ENCODE results near the gene CIPC. TPM values are rescaled to one million over a fixed set of nuclear protein-coding genes. Genes with fewer than 3 reads are reported as not detected.

The CIPC gene
- total and polyA plus RNA-seq, 2 donors (not counting 1 experiment from before 2014, with no cell fraction given) = 13.3 to 47.0 TPM

DNA sequence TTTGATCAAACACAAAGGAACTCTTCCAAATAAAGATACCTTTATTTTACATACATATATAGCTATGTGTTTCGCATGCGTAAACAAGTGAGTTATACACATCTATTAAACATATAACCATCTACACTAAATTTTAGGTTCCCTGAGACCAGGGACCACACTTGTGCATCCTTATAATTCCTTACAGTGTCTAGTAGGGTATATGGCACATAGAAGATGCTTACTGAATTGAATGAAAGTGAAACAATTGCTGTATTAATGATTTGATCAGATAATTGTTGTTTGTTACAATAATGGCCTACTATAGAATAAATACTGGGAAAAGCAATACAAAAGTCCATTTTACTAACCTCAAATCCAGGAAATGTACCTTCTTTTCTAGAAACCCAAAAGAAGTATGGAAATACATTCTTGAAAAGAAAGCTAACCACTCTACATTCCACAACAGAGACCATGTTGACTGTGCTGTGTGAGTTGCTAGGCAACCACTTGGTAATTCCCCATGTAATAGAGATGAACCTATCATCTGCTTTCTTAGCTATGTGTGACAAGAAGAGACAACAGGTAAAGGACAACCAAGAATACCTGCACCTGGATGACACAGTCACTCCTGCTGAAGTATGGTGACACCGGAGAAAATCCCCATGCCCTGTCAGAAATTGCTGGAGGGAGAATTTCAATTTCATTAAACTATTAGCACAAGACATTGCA is 11.9 kb upstream of the CIPC start:
- H3K27ac Mint-ChIP-seq = peak overlapping the region; percentile 32
- Histone ChIP-seq H3K4me1 (ENCODE audit: control insufficient read depth in 2 of 2, insufficient read depth in 2 of 2, low read length in 2 of 2) (peaks cover 0 to 7% of the 10 kb centered on the region in 2 donors), H3K4me2 (replicated peaks; ENCODE audit: low read depth, low read length, poor library complexity, severe bottlenecking) (no peak overlapping the region), H3K4me3 (ENCODE audit: control extremely low read depth in 1 of 5, extremely low read depth in 1 of 5, insufficient read depth in 1 of 5, low read depth in 2 of 5, low read length in 4 of 5) (no peak overlapping the region), H2AFZ (ENCODE audit: insufficient read depth, low read depth, low read length, poor library complexity, severe bottlenecking) (no peak overlapping the region), H3K9me3 (ENCODE audit: control extremely low read depth in 1 of 3, control insufficient read depth in 2 of 3, insufficient read depth in 1 of 3, low read length in 2 of 3) (peaks cover 2 to 7% (median 6%) of the 10 kb centered on the region in 3 donors), H3K27ac (ENCODE audit: low read length in 2 of 2) (peak overlapping the region in 1 of 2 donors; percentile 33), H3K27me3 (replicated peaks in 1 of 4; ENCODE audit: control extremely low read depth in 1 of 4, control insufficient read depth in 3 of 4, insufficient read depth in 4 of 4, low read length in 3 of 4) (no peaks in the 10 kb centered on the region), H3K9ac (ENCODE audit: low read length) (no peak overlapping the region), H3K79me2 (ENCODE audit: control insufficient read depth, insufficient read depth, low read length) (no peaks in the 10 kb centered on the region), H4K20me1 (ENCODE audit: control insufficient read depth, insufficient read depth, low read length, poor library complexity, severe bottlenecking) (no peaks in the 10 kb centered on the region), H3K36me3 (replicated peaks in 1 of 2; ENCODE audit: control extremely low read depth in 1 of 2, control insufficient read depth in 1 of 2, extremely low read depth in 1 of 2, insufficient read depth in 2 of 2, low read length in 1 of 2) (no peaks in the 10 kb centered on the region)
- intact Hi-C loops (cut with micrococcal nuclease) = no loop called here
- ChIA-PET CTCF (interaction anchor here (0.6 to 3.6 kb wide), 12 partner anchors 9 to 439 kb away, joined by 3 to 55 read pairs (median 3); no protein-coding TSS in a partner anchor), POLR2A (interaction anchor here (0.7 to 1.5 kb wide), 3 partner anchors 10 to 38 kb away, joined by 4 to 12 read pairs (median 4); no protein-coding TSS in a partner anchor)
- no peaks in the 10 kb centered on the region for H3K9me3 Mint-ChIP-seq (ENCODE audit: insufficient read depth)
- no peak overlapping the region for H3K4me3 Mint-ChIP-seq
- WGBS (ENCODE audit: insufficient coverage) = no CpG with 5 or more reads among the region's 3 CpGs
- DNase-seq = peak; percentile 56
- H3K4me1 Mint-ChIP-seq = peaks cover 26% of the 10 kb centered on the region
- peak; percentile 78 for ATAC-seq (ENCODE audit: low read depth)
- H3K27me3 Mint-ChIP-seq = peaks cover 5% of the 10 kb centered on the region
- TF ChIP-seq, protein P1, sequence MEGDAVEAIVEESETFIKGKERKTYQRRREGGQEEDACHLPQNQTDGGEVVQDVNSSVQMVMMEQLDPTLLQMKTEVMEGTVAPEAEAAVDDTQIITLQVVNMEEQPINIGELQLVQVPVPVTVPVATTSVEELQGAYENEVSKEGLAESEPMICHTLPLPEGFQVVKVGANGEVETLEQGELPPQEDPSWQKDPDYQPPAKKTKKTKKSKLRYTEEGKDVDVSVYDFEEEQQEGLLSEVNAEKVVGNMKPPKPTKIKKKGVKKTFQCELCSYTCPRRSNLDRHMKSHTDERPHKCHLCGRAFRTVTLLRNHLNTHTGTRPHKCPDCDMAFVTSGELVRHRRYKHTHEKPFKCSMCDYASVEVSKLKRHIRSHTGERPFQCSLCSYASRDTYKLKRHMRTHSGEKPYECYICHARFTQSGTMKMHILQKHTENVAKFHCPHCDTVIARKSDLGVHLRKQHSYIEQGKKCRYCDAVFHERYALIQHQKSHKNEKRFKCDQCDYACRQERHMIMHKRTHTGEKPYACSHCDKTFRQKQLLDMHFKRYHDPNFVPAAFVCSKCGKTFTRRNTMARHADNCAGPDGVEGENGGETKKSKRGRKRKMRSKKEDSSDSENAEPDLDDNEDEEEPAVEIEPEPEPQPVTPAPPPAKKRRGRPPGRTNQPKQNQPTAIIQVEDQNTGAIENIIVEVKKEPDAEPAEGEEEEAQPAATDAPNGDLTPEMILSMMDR (IDR thresholded peaks at IDR 0.05) = no peak
- no peak for TF ChIP-seq EZH2 (IDR thresholded peaks at IDR 0.05; ENCODE audit: borderline replicate concordance, insufficient read depth, low read depth, low read length, poor library complexity, severe bottlenecking)

DNA sequence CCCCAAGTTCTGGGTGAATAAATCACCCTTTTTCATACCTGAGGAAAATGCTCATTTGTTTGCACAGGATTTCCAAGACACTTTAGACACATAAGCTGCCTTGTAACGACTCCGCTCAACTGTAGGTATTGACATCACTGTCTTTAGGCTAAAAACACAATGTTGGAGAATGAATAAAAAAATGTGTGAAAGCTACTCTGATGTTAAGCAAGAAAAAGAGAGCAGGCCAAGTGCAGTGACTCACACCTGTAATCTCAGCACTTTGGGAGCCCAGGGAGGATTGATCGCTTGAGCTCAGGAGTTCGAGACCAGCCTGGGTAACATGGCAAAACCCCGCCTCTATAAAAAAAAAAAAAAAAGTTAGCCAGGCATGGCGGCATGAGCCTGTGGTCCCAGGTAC is 11.1 kb upstream of the CIPC start:
- no peak overlapping the region for H3K27ac Mint-ChIP-seq

More for the DNA sequence above, 11.1 kb upstream of the CIPC start:
- 100% methylated on average over 1 of the region's 6 CpGs for WGBS (ENCODE audit: insufficient coverage)
- H2AFZ ChIP-seq (ENCODE audit: insufficient read depth, low read depth, low read length, poor library complexity, severe bottlenecking) = no peak overlapping the region
- TF ChIP-seq, protein P1 (IDR thresholded peaks at IDR 0.05) = no peak
- no peak for TF ChIP-seq EZH2 (IDR thresholded peaks at IDR 0.05; ENCODE audit: borderline replicate concordance, insufficient read depth, low read depth, low read length, poor library complexity, severe bottlenecking)
- H3K9ac ChIP-seq (ENCODE audit: low read length) = no peak overlapping the region
- H3K9me3 ChIP-seq (ENCODE audit: control extremely low read depth in 1 of 3, control insufficient read depth in 2 of 3, insufficient read depth in 1 of 3, low read length in 2 of 3) = peaks cover 2 to 13% (median 10%) of the 10 kb centered on the region in 3 donors
- Mint-ChIP-seq H3K4me3 (no peak overlapping the region), H3K4me1 (peaks cover 20% of the 10 kb centered on the region), H3K9me3 (ENCODE audit: insufficient read depth) (peaks cover 6% of the 10 kb centered on the region), H3K27me3 (peaks cover 5% of the 10 kb centered on the region)
- intact Hi-C loops (cut with micrococcal nuclease) = no loop called here
- no peaks in the 10 kb centered on the region for H4K20me1 ChIP-seq (ENCODE audit: control insufficient read depth, insufficient read depth, low read length, poor library complexity, severe bottlenecking)
- H3K27ac ChIP-seq (ENCODE audit: low read length in 2 of 2) = peak overlapping the region in 1 of 2 donors; percentile 33
- H3K4me3 ChIP-seq (ENCODE audit: control extremely low read depth in 1 of 5, extremely low read depth in 1 of 5, insufficient read depth in 1 of 5, low read depth in 2 of 5, low read length in 4 of 5) = no peak overlapping the region
- no peaks in the 10 kb centered on the region for H3K27me3 ChIP-seq (replicated peaks in 1 of 4; ENCODE audit: control extremely low read depth in 1 of 4, control insufficient read depth in 3 of 4, insufficient read depth in 4 of 4, low read length in 3 of 4)
- POLR2A ChIA-PET = interaction anchor here (0.6 to 1.5 kb wide), 3 partner anchors 10 to 287 kb away, joined by 3 to 12 read pairs (median 4); no protein-coding TSS in a partner anchor
- no peaks in the 10 kb centered on the region for H3K36me3 ChIP-seq (replicated peaks in 1 of 2; ENCODE audit: control extremely low read depth in 1 of 2, control insufficient read depth in 1 of 2, extremely low read depth in 1 of 2, insufficient read depth in 2 of 2, low read length in 1 of 2)
- ATAC-seq (ENCODE audit: low read depth) = no peak
- H3K79me2 ChIP-seq (ENCODE audit: control insufficient read depth, insufficient read depth, low read length) = no peaks in the 10 kb centered on the region
- H3K4me1 ChIP-seq (ENCODE audit: control insufficient read depth in 2 of 2, insufficient read depth in 2 of 2, low read length in 2 of 2) = peaks cover 0 to 4% of the 10 kb centered on the region in 2 donors
- CTCF ChIA-PET = interaction anchor here (1.1 to 3.6 kb wide), 6 partner anchors 9 to 211 kb away, joined by 3 to 55 read pairs (median 7); no protein-coding TSS in a partner anchor
- H3K4me2 ChIP-seq (replicated peaks; ENCODE audit: low read depth, low read length, poor library complexity, severe bottlenecking) = no peak overlapping the region
- DNase-seq = no peak

Measured in B cell (primary cell).